H1 (cell line): ENCODE measurements around the gene CDK5R2. TPM values are rescaled to one million over a fixed set of nuclear protein-coding genes. Genes with fewer than 3 reads are reported as not detected.

Experiments used
- CTCF ChIA-PET: fragments of 300-600 bp; sonication (Branson Sonifier 250); formaldehyde crosslinking; loops from one replicate; lab custom pipeline; 2021; ENCODE audit not compliant: partially characterized antibody; lab: Charles Lee
- POLR2A ChIA-PET: fragments of 300-600 bp; sonication (Branson Sonifier 250); formaldehyde crosslinking; loops from one replicate; lab custom pipeline; 2021; ENCODE audit warnings: inconsistent platforms; ENCODE audit not compliant: partially characterized antibody; lab: Charles Lee
- DNase-seq, 2 experiments: peaks; one replicate each; pipeline versions ENCODE4 v3.0.0 to v3.0.0-alpha.2; 2010 to 2022; ENCODE audit warnings: low spot score in 2 of 2, low read depth in 1 of 2, mixed read lengths in 1 of 2
- FAIRE-seq: peaks from 2 replicates; lab custom pipeline; 2011; peaks lifted over from hg19 to GRCh38; lab: Jason Lieb, UNC
- H2AFZ ChIP-seq: 2 replicates; pipeline ENCODE4 v1.8.1; 2012; ENCODE audit warnings: low read length, inconsistent platforms
- H2AK5ac ChIP-seq: 2 replicates; pipeline ENCODE4 v1.6.1; 2013; ENCODE audit warnings: low read depth, low read length
- H2BK120ac ChIP-seq: replicated peaks from 2 replicates; pipeline ENCODE3; 2013; ENCODE audit warnings: low read depth, low read length, inconsistent platforms
- H2BK12ac ChIP-seq: 2 replicates; pipeline ENCODE4 v1.6.1; 2013; ENCODE audit warnings: low read depth, low read length
- H2BK15ac ChIP-seq: 2 replicates; pipeline ENCODE4 v1.6.1; 2013; ENCODE audit warnings: low read length
- H2BK20ac ChIP-seq: 2 replicates; pipeline ENCODE4 v1.6.1; 2013; ENCODE audit warnings: low read length
- H2BK5ac ChIP-seq: 2 replicates; pipeline ENCODE4 v1.6.1; 2013; ENCODE audit warnings: low read depth, low read length
- H3K14ac ChIP-seq: 2 replicates; pipeline ENCODE4 v1.6.1; 2013; ENCODE audit warnings: inconsistent platforms; ENCODE audit not compliant: insufficient read length
- H3K18ac ChIP-seq: 2 replicates; pipeline ENCODE4 v1.6.1; 2013; ENCODE audit warnings: low read length; ENCODE audit errors: extremely low read depth
- H3K23ac ChIP-seq: 2 replicates; pipeline ENCODE4 v1.6.1; 2013; ENCODE audit warnings: inconsistent platforms; ENCODE audit not compliant: insufficient read length
- H3K23me2 ChIP-seq: 2 replicates; pipeline ENCODE4 v1.6.1; 2013; ENCODE audit warnings: low read depth, low read length
- H3K27ac ChIP-seq: 2 replicates; pipeline ENCODE4 v1.6.1; 2011; ENCODE audit warnings: low read depth, low read length, inconsistent platforms
- H3K27me3 ChIP-seq, 4 experiments: replicated peaks in 1 of 4; 1 replicate in 1 of 4; 2 replicates in 3 of 4; pipeline versions ENCODE4 v1.6.1 to v1.8.1; 2011 to 2013; ENCODE audit warnings: low read length in 3 of 4, mild to moderate bottlenecking in 3 of 4, inconsistent platforms in 2 of 4, mixed read lengths in 2 of 4, moderate library complexity in 1 of 4; ENCODE audit not compliant: control insufficient read depth in 3 of 4, insufficient read depth in 3 of 4; ENCODE audit errors: extremely low read depth in 1 of 4
- H3K36me3 ChIP-seq, 4 experiments: 2 replicates each; pipeline versions ENCODE4 v1.6.1 to v1.8.1; 2011 to 2013; ENCODE audit warnings: mild to moderate bottlenecking in 4 of 4, low read length in 3 of 4, moderate library complexity in 2 of 4, control low read depth in 1 of 4, inconsistent platforms in 1 of 4; ENCODE audit not compliant: insufficient read depth in 4 of 4, control insufficient read depth in 2 of 4
- H3K4ac ChIP-seq: replicated peaks from 2 replicates; pipeline ENCODE3; 2013; ENCODE audit warnings: low read length, low read depth, mixed read lengths, inconsistent platforms; ENCODE audit not compliant: insufficient read length
- H3K4me1 ChIP-seq, 4 experiments: replicated peaks in 1 of 4; 1 replicate in 1 of 4; 2 replicates in 3 of 4; pipeline versions ENCODE4 v1.6.1 to v1.8.1; 2011 to 2013; ENCODE audit warnings: low read length in 3 of 4, inconsistent platforms in 2 of 4, mixed read lengths in 1 of 4; ENCODE audit not compliant: insufficient read depth in 4 of 4, control insufficient read depth in 3 of 4
- H3K4me2 ChIP-seq, 2 experiments: 2 replicates each; pipeline versions ENCODE4 v1.6.1 to v1.8.1; 2011 to 2013; ENCODE audit warnings: low read depth in 2 of 2, low read length in 2 of 2, control low read depth in 1 of 2, inconsistent platforms in 1 of 2, mild to moderate bottlenecking in 1 of 2; ENCODE audit not compliant: insufficient read depth in 1 of 2
- H3K4me3 ChIP-seq, 4 experiments: fragments of 200-600, 300-600 bp in 1 of 4; sonication (generic), shearing (Covaris generic), sonication (Bioruptor Twin) in 1 of 4; 2 replicates each; pipeline versions ENCODE4 v1.5.1 to v1.8.1; 2011 to 2016; ENCODE audit warnings: low read length in 4 of 4, low read depth in 3 of 4, control low read depth in 2 of 4, inconsistent platforms in 2 of 4, mild to moderate bottlenecking in 2 of 4, mixed read lengths in 1 of 4, moderate library complexity in 1 of 4; ENCODE audit not compliant: insufficient read depth in 2 of 4; ENCODE audit errors: extremely low read depth in 1 of 4
- H3K56ac ChIP-seq: replicated peaks from 2 replicates; pipeline ENCODE3; 2013; ENCODE audit warnings: low read depth, mild to moderate bottlenecking, mixed read lengths, low read length, inconsistent platforms; ENCODE audit not compliant: insufficient read length
- H3K79me1 ChIP-seq: 2 replicates; pipeline ENCODE4 v1.6.1; 2013; ENCODE audit warnings: low read depth, low read length, control low read depth
- H3K79me2 ChIP-seq, 2 experiments: 2 replicates each; pipeline versions ENCODE4 v1.6.1 to v1.8.1; 2012 to 2013; ENCODE audit warnings: low read length in 2 of 2, mild to moderate bottlenecking in 2 of 2, inconsistent platforms in 1 of 2; ENCODE audit not compliant: insufficient read depth in 2 of 2, control insufficient read depth in 1 of 2
- H3K9ac ChIP-seq, 4 experiments: replicated peaks in 1 of 4; 1 replicate in 1 of 4; 2 replicates in 3 of 4; pipeline versions ENCODE4 v1.6.1 to v1.8.1; 2011 to 2013; ENCODE audit warnings: low read depth in 3 of 4, low read length in 3 of 4, control low read depth in 2 of 4, mild to moderate bottlenecking in 2 of 4, moderate library complexity in 2 of 4, inconsistent platforms in 1 of 4; ENCODE audit errors: extremely low read depth in 1 of 4
- H3K9me3 ChIP-seq, 2 experiments: 2 replicates each; pipeline versions ENCODE4 v1.6.1 to v1.8.1; 2012 to 2013; ENCODE audit warnings: mild to moderate bottlenecking in 2 of 2, moderate library complexity in 2 of 2, control low read depth in 1 of 2, inconsistent platforms in 1 of 2, low read depth in 1 of 2, low read length in 1 of 2, mixed read lengths in 1 of 2; ENCODE audit not compliant: insufficient read depth in 2 of 2
- H4K20me1 ChIP-seq, 2 experiments: replicated peaks in 1 of 2; 2 replicates each; pipeline versions ENCODE3 to v1.8.1; 2011 to 2013; ENCODE audit warnings: inconsistent platforms in 2 of 2, low read length in 2 of 2, mild to moderate bottlenecking in 1 of 2; ENCODE audit not compliant: insufficient read depth in 2 of 2, control insufficient read depth in 1 of 2
- H4K5ac ChIP-seq: 2 replicates; pipeline ENCODE4 v1.6.1; 2013; ENCODE audit warnings: low read length, low read depth, mixed read lengths, inconsistent platforms; ENCODE audit not compliant: insufficient read length
- H4K8ac ChIP-seq: 2 replicates; pipeline ENCODE4 v1.8.0; 2013; ENCODE audit warnings: mild to moderate bottlenecking, moderate library complexity, low read length, inconsistent platforms; ENCODE audit not compliant: insufficient read depth; ENCODE audit errors: extremely low read depth
- H4K91ac ChIP-seq: replicated peaks from 2 replicates; pipeline ENCODE3; 2013; ENCODE audit warnings: low read length, mixed read lengths, inconsistent platforms; ENCODE audit not compliant: insufficient read length
- HDAC2 ChIP-seq, 2 experiments: fragments of 300-600 bp in 1 of 2; sonication (generic) in 1 of 2; IDR thresholded peaks; 2 replicates each; pipeline ENCODE4 v1.6.1; 2011 to 2012; ENCODE audit warnings: low read depth in 2 of 2, low read length in 2 of 2, mild to moderate bottlenecking in 2 of 2, moderate library complexity in 2 of 2, borderline replicate concordance in 1 of 2, inconsistent platforms in 1 of 2
- SUZ12 ChIP-seq: fragments of 200-600 bp; sonication (generic); IDR thresholded peaks from 2 replicates; pipeline ENCODE4 v1.6.1; 2012; ENCODE audit warnings: mild to moderate bottlenecking, inconsistent platforms, low read length, moderate library complexity, mixed read lengths
- TAF7 ChIP-seq: optimal IDR thresholded peaks from 2 replicates; pipeline ENCODE3; 2011; ENCODE audit warnings: low read depth, mild to moderate bottlenecking, inconsistent platforms, low read length, moderate library complexity, borderline replicate concordance
- TBP ChIP-seq: IDR thresholded peaks from 2 replicates; pipeline ENCODE4 v1.6.1; 2011; ENCODE audit warnings: low read depth, low read length, improper control_type of control experiment
- WGBS, 2 experiments: shearing (Covaris generic) in 1 of 2; methylation state at CpG; one replicate each; pipeline versions ENCODE4 v1.1.6 to v1.1.7; 2013 to 2015; ENCODE audit warnings: low lambda C conversion rate in 2 of 2, mixed read lengths in 2 of 2, inconsistent platforms in 1 of 2, low coverage in 1 of 2, missing lambda C conversion rate in 1 of 2; ENCODE audit not compliant: insufficient replicate concordance in 2 of 2, insufficient coverage in 1 of 2, insufficient read length in 1 of 2; ENCODE audit errors: extremely low coverage in 1 of 2, missing lambda C conversion rate in 1 of 2; 5-methylcytosine and 5-hydroxymethylcytosine counted together
- polyA plus RNA-seq, 7 experiments: library from polyadenylated mRNA; depleted of rRNA in 3 of 7; stranded (reverse) in 5 of 7; unstranded in 2 of 7; fragments of >200 nt in 5 of 7; fragments of 200-250 nt in 2 of 7; gene quantifications; 1 replicate in 5 of 7; 2 replicates in 1 of 7; 4 replicates in 1 of 7; pipeline versions ENCODE4 v1.2.1 to v1.2.3, GENCODE V29; 2011 to 2013; ENCODE audit warnings: missing spikeins in 2 of 7, mixed read lengths in 2 of 7
- total RNA-seq: library from RNA; stranded (reverse); fragmentation: NEBNext Ultra II Directional; extraction: Animal tissue kit (Norgen Biotek cat#: 25700); gene quantifications from 2 replicates; pipeline ENCODE4 v1.2.1, GENCODE V29; 2021

CDK5R2 gene
- total and polyA plus RNA-seq, 2 of the 8 experiments (the other 6 are each of a cell fraction or from before 2014, with no cell fraction given), result 0.14 TPM; not detected in 1

DNA sequence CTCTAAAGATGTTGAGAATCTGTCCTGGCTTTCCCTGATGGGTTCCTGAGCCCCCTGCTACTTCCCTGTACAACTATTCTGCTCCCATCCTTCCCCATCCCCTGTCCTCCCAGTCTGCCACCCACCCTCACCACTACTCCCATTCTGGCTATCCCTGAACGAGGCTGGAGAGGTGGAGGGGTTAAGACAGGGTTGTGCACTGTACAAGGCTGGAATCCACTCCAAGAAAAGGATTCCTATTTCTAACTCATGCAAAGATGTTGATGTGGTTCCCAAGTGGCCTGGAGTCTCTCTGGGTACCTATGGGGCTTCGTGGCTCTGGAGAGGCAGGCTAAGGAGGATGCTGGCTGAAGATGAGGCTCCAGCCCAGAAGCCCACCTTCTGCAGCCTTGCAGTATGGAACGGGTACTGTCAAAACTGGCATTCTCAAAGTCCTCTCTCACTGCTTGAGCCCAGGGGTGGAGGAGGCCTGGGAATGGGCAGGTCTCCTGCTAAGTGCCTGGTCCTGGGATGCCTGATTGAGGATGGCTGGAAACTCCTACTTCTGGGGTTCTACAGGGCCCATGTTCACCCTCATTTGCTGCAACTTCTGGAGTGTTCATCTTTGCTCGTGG lies 26.8 kb downstream of the CDK5R2 start:
- Histone ChIP-seq H3K9ac (no peak overlapping the region), H3K4me3 (no peak overlapping the region), H3K27ac (no peak overlapping the region), H3K4ac (no peak overlapping the region), H3K14ac (no peak overlapping the region), H3K4me1 (peaks cover 0 to 21% (median 17%) of the 10 kb centered on the region in 4 experiments; a peak in 5 of 7 replicates), H2AFZ (no peak overlapping the region), H4K20me1 (peaks cover 18 to 41% of the 10 kb centered on the region in 2 experiments), H3K27me3 (peaks cover 97 to 100% (median 99%) of the 10 kb centered on the region in 4 experiments), H2BK20ac (no peak overlapping the region), H2BK5ac (no peak overlapping the region), H3K36me3 (peaks cover 0 to 7% (median 0%) of the 10 kb centered on the region in 4 experiments; a peak in 1 of 8 replicates), H3K23me2 (peaks cover 3% of the 10 kb centered on the region; the same call in 1 of the 2 replicates), H3K4me2 (peak overlapping the region in 1 of 2 experiments; percentile 46; a peak in 1 of 4 replicates), H3K56ac (no peak overlapping the region), H3K18ac (no peak overlapping the region), H4K8ac (no peak overlapping the region), H4K91ac (no peak overlapping the region), H2BK12ac (no peak overlapping the region), H2AK5ac (no peak overlapping the region), H2BK15ac (no peak overlapping the region), H4K5ac (no peak overlapping the region), H3K9me3 (no peaks in the 10 kb centered on the region), H3K79me2 (no peaks in the 10 kb centered on the region), H2BK120ac (no peak overlapping the region), H3K79me1 (no peaks in the 10 kb centered on the region), H3K23ac (no peak overlapping the region)
- POLR2A ChIA-PET, result no interaction called here
- DNase-seq, result no peak
- CTCF ChIA-PET, result interaction anchor here (0.6 to 19.5 kb wide), 6 partner anchors 7 to 1230 kb away, joined by 3 to 284 read pairs (median 6); partner anchors contain the start of gene FEV
- no peak for FAIRE-seq
- WGBS, 2 experiments, result 39% methylated on average over 4 of the region's 4 CpGs; no CpG with 5 or more reads in 1 of the 2 experiments
- TF ChIP-seq TAF7 (no peak), TBP (no peak), SUZ12 (peak; percentile 71), HDAC2 (IDR thresholded peaks at IDR 0.05; ENCODE audit: borderline replicate concordance in 1 of 2, low read depth in 2 of 2, low read length in 2 of 2) (no peak)
